ENCODE results near the gene DLG5. TPM values are rescaled to one million over a fixed set of nuclear protein-coding genes. Genes with fewer than 3 reads are reported as not detected.

DLG5 gene
- total and polyA plus RNA-seq, 10 of the 15 experiments (the other 5 are each of a cell fraction or from before 2014, with no cell fraction given): 0.18 to 6.6 (median 2.7) TPM

- ChIA-PET CTCF (no interaction called here), RAD21 (ENCODE audit: unreplicated experiment) (no interaction called here), POLR2A (no interaction called here), SMC1A (ENCODE audit: uncharacterized antibody, unreplicated experiment) (no interaction called here)
- no TSS peak for BruUV-seq (replicated peaks)
- TF ChIP-seq MYC (IDR thresholded peaks at IDR 0.05; ENCODE audit: insufficient read depth, insufficient read length, insufficient replicate concordance, low read length, severe bottlenecking): no peak
- TF ChIP-seq RBBP5 (conservative IDR thresholded peaks at IDR 0.05): no peak
- no peak for TF ChIP-seq HDAC6 (IDR thresholded peaks at IDR 0.05; ENCODE audit: unreplicated experiment)
- no peak for TF ChIP-seq ZZZ3 (IDR thresholded peaks at IDR 0.05; ENCODE audit: control insufficient read depth, insufficient read length, low read depth)
- no peak for TF ChIP-seq PAX8 (IDR thresholded peaks at IDR 0.05)
- no peak for TF ChIP-seq WRNIP1 (IDR thresholded peaks at IDR 0.05; ENCODE audit: borderline replicate concordance, low read depth, low read length)
- TF ChIP-seq NKRF (conservative IDR thresholded peaks at IDR 0.05): no peak
- no peak for TF ChIP-seq RELA (IDR thresholded peaks at IDR 0.05; ENCODE audit: borderline replicate concordance, partially characterized antibody)
- TF ChIP-seq JUND (IDR thresholded peaks at IDR 0.05; ENCODE audit: low read depth, low read length): no peak
- no peak for TF ChIP-seq CBX3 (IDR thresholded peaks at IDR 0.05; ENCODE audit: borderline replicate concordance, low read depth)
- TF ChIP-seq CHD1 (IDR thresholded peaks at IDR 0.05; ENCODE audit: low read depth, low read length): no peak
- H3K9me3 ChIP-seq (replicated peaks; ENCODE audit: control insufficient read depth, insufficient read depth, low read length): no peaks in the 10 kb centered on the region
- H3K79me2 ChIP-seq (ENCODE audit: control insufficient read depth, insufficient read depth, low read length): no peaks in the 10 kb centered on the region
- no peak overlapping the region for H3K4me2 ChIP-seq (ENCODE audit: control insufficient read depth, insufficient read depth)
- no peaks in the 10 kb centered on the region for H3K27me3 ChIP-seq (replicated peaks in 1 of 2; ENCODE audit: control insufficient read depth in 2 of 2, insufficient read depth in 2 of 2, low read length in 1 of 2)
- peaks cover 0 to 3% of the 10 kb centered on the region in 2 experiments; a peak in 2 of 4 replicates for H3K36me3 ChIP-seq (ENCODE audit: control insufficient read depth in 2 of 2, insufficient read depth in 2 of 2, low read length in 1 of 2)
- 89% methylated on average over 11 of the region's 11 CpGs for WGBS (ENCODE audit: insufficient coverage, insufficient replicate concordance, low lambda C conversion rate, missing lambda C conversion rate)
- H3K4me1 ChIP-seq (ENCODE audit: control insufficient read depth, insufficient read depth, low read length): no peaks in the 10 kb centered on the region
- no peaks in the 10 kb centered on the region for H4K20me1 ChIP-seq (ENCODE audit: control insufficient read depth, insufficient read depth)
- no peak overlapping the region for H3K27ac ChIP-seq (ENCODE audit: control insufficient read depth, insufficient read depth)
- FAIRE-seq (no peak), ATAC-seq (no peak), DNase-seq (ENCODE audit: low read depth, low spot score) (no peak)
- in situ Hi-C loops (cut with MboI): no loop called here
- intact Hi-C loops (cut with micrococcal nuclease; ENCODE audit: unreplicated experiment): no loop called here
- no peak overlapping the region for H2AFZ ChIP-seq (ENCODE audit: control insufficient read depth, low read depth, low read length)
- H3K9ac ChIP-seq (ENCODE audit: control insufficient read depth, insufficient read depth, low read length): no peak overlapping the region
- no peak overlapping the region for H3K4me3 ChIP-seq
Measured at GRCh38 chr10:77817541-77817940, 109.0 kb downstream of the DLG5 start.
